DMS153 (cell line): Measurements from ENCODE around the gene CYP11A1.

Source experiments
- DNase-seq: peaks from one replicate; lab custom pipeline; 2025; lab: John Stamatoyannopoulos, UW

The CYP11A1 gene

GRCh38 chr15:74347757-74348250 is 19.6 kb downstream of the CYP11A1 start:
- no peak for DNase-seq

GRCh38 chr15:74345051-74345450 is 22.4 kb downstream of the CYP11A1 start:
- DNase-seq = no peak

- no peak for DNase-seq
Measured at GRCh38 chr15:74343797-74344127, 23.7 kb downstream of the CYP11A1 start.

GRCh38 chr15:74343127-74343796 is 24.2 kb downstream of the CYP11A1 start:
- DNase-seq = no peak

GRCh38 chr15:74340150-74340549 is 27.3 kb downstream of the CYP11A1 start:
- no peak for DNase-seq

GRCh38 chr15:74339371-74339770 is 28.1 kb downstream of the CYP11A1 start:
- no peak for DNase-seq

- no peak for DNase-seq
Measured at GRCh38 chr15:74338676-74339075, 28.8 kb downstream of the CYP11A1 start.

- DNase-seq = no peak
Measured at GRCh38 chr15:74337607-74338211, 29.7 kb downstream of the CYP11A1 start.

GRCh38 chr15:74337146-74337545 is 30.3 kb downstream of the CYP11A1 start:
- no peak for DNase-seq

- DNase-seq = no peak
Measured at GRCh38 chr15:74336061-74337005, 31.1 kb downstream of the CYP11A1 start.

GRCh38 chr15:74335396-74335795 is 32.0 kb downstream of the CYP11A1 start:
- no peak for DNase-seq

GRCh38 chr15:74334127-74334526 is 33.3 kb downstream of the CYP11A1 start:
- DNase-seq = no peak

GRCh38 chr15:74333662-74334061 is 33.8 kb downstream of the CYP11A1 start:
- no peak for DNase-seq

GRCh38 chr15:74333093-74333492 is 34.4 kb downstream of the CYP11A1 start:
- no peak for DNase-seq

GRCh38 chr15:74332611-74333010 is 34.8 kb downstream of the CYP11A1 start:
- no peak for DNase-seq

GRCh38 chr15:74332011-74332410 is 35.4 kb downstream of the CYP11A1 start:
- DNase-seq = no peak

- no peak for DNase-seq
Measured at GRCh38 chr15:74330861-74331408, 36.5 kb downstream of the CYP11A1 start.

GRCh38 chr15:74328331-74329056 is 39.0 kb downstream of the CYP11A1 start:
- DNase-seq = no peak

GRCh38 chr15:74327756-74328155 is 39.7 kb downstream of the CYP11A1 start:
- no peak for DNase-seq

GRCh38 chr15:74326746-74327145 is 40.7 kb downstream of the CYP11A1 start:
- no peak for DNase-seq

GRCh38 chr15:74324714-74325113 is 42.7 kb downstream of the CYP11A1 start:
- no peak for DNase-seq
